NCI-H2196 treated with DMSO at 0.1 percent for 48 hours (cell line): Measurements from ENCODE around the gene AHCY.

Source experiments
- DNase-seq: peaks from one replicate; lab custom pipeline; 2025; ENCODE audit not compliant: unreplicated experiment; lab: John Stamatoyannopoulos, UW

AHCY gene

GRCh38 chr20:34324541-34324940 is 21.4 kb upstream of the AHCY start:
- no peak for DNase-seq

GRCh38 chr20:34322267-34323105 is 19.3 kb upstream of the AHCY start:
- no peak for DNase-seq

GRCh38 chr20:34320861-34321260 is 17.7 kb upstream of the AHCY start:
- DNase-seq = no peak

GRCh38 chr20:34318609-34319443 is 15.7 kb upstream of the AHCY start:
- DNase-seq = no peak

GRCh38 chr20:34316196-34316814 is 13.2 kb upstream of the AHCY start:
- no peak for DNase-seq

- no peak for DNase-seq
Observed at GRCh38 chr20:34315236-34315635, 12.1 kb upstream of the AHCY start.

- peak; percentile 84 for DNase-seq
Observed at GRCh38 chr20:34312544-34313217, 9.5 kb upstream of the AHCY start.

GRCh38 chr20:34312024-34312460 is 8.9 kb upstream of the AHCY start:
- DNase-seq = no peak

GRCh38 chr20:34311118-34312023 is 8.2 kb upstream of the AHCY start:
- DNase-seq = no peak

GRCh38 chr20:34310481-34311117 is 7.4 kb upstream of the AHCY start:
- no peak for DNase-seq

- DNase-seq = no peak
Observed at GRCh38 chr20:34309691-34310090, 6.5 kb upstream of the AHCY start.

GRCh38 chr20:34305333-34306230 is 2.4 kb upstream of the AHCY start:
- DNase-seq = no peak

GRCh38 chr20:34302312-34302722 is 838 bp downstream of the AHCY start:
- DNase-seq = no peak

- DNase-seq = no peak
Observed at GRCh38 chr20:34301587-34302311, 1.4 kb downstream of the AHCY start.

- DNase-seq = no peak
Observed at GRCh38 chr20:34300809-34301586, 2.2 kb downstream of the AHCY start.

- DNase-seq = peak; percentile 65
Observed at GRCh38 chr20:34300256-34300806, 2.8 kb downstream of the AHCY start.
